Activated CD4-positive, alpha-beta T cell treated with anti-CD3 and anti-CD28 coated beads, Interleukin-2, amount 10 ng/mL, durations not matched to agents 7 days and 5 days (primary cell): Measurements from ENCODE around the gene IFNL3. TPM values are rescaled to one million over a fixed set of nuclear protein-coding genes. Genes with fewer than 3 reads are reported as not detected.

Experiments
- total RNA-seq, 2 experiments: library from RNA; stranded (reverse); gene quantifications; one replicate each; pipeline ENCODE4 v1.2.3, GENCODE V29; 2021

Gene IFNL3
- total RNA-seq, 2 experiments from 2014 or later = not detected

Other genes starting within 250 kb of the IFNL3 start
- not detected for gene FBXO27, start 212.5 kb downstream of the IFNL3 start, total RNA-seq
- gene ACP7, start 160.6 kb downstream of the IFNL3 start, total RNA-seq = not detected
- 10 to 100 TPM; 16.5 to 17.9 TPM for gene PAK4, start 119.2 kb downstream of the IFNL3 start, total RNA-seq
- gene NCCRP1, start 48.0 kb downstream of the IFNL3 start, total RNA-seq = not detected
- gene SYCN, start 40.7 kb downstream of the IFNL3 start, total RNA-seq = not detected
- not detected for gene IFNL4, start 3.9 kb upstream of the IFNL3 start, total RNA-seq
- not detected for gene IFNL2, start 23.4 kb upstream of the IFNL3 start, total RNA-seq
- not detected for gene IFNL1, start 51.4 kb upstream of the IFNL3 start, total RNA-seq
- 1 to 10 TPM; 6.4 to 6.5 TPM for gene LRFN1, start 75.9 kb upstream of the IFNL3 start, total RNA-seq
- gene GMFG, start 91.0 kb upstream of the IFNL3 start, total RNA-seq = 100 to 1,000 TPM; 577 to 668 TPM
- 10 to 100 TPM; 40.2 to 45.6 TPM for gene SAMD4B, start 97.4 kb upstream of the IFNL3 start, total RNA-seq
- gene PAF1, start 146.1 kb upstream of the IFNL3 start, total RNA-seq = 10 to 100 TPM; 43.8 to 44.5 TPM
- gene MED29, start 146.4 kb upstream of the IFNL3 start, total RNA-seq = 10 to 100 TPM; 34.9 to 40.1 TPM
- gene ZFP36, start 161.8 kb upstream of the IFNL3 start, total RNA-seq = 10 to 100 TPM; 92.5 to 93.4 TPM
- gene PLEKHG2, start 167.7 kb upstream of the IFNL3 start, total RNA-seq = 10 to 100 TPM; 74.4 to 77.9 TPM
- gene RPS16, start 190.9 kb upstream of the IFNL3 start, total RNA-seq = 1,000 to 10,000 TPM; 2,465 to 3,009 TPM
- 100 to 1,000 TPM; 144 to 150 TPM for gene SUPT5H, start 200.6 kb upstream of the IFNL3 start, total RNA-seq
- gene TIMM50, start 235.8 kb upstream of the IFNL3 start, total RNA-seq = 10 to 100 TPM; 45.7 to 56.8 TPM